Rectal smooth muscle tissue (tissue), 1 donor: ENCODE results near the gene STX10.

Experiments used
- H3K27ac ChIP-seq: one replicate; pipeline ENCODE4 v1.7.0; 2013; ENCODE audit warnings: low read depth, low read length, inconsistent platforms
- H3K27me3 ChIP-seq: one replicate; pipeline ENCODE4 v1.7.0; 2013; ENCODE audit warnings: low read length; ENCODE audit not compliant: control insufficient read depth, insufficient read depth
- H3K36me3 ChIP-seq: one replicate; pipeline ENCODE4 v1.7.0; 2013; ENCODE audit warnings: low read length; ENCODE audit not compliant: control insufficient read depth, insufficient read depth
- H3K4me1 ChIP-seq: one replicate; pipeline ENCODE4 v1.7.0; 2013; ENCODE audit warnings: low read length; ENCODE audit not compliant: control insufficient read depth, insufficient read depth
- H3K4me3 ChIP-seq: one replicate; pipeline ENCODE4 v1.7.0; 2013; ENCODE audit warnings: low read length
- H3K9ac ChIP-seq: one replicate; pipeline ENCODE4 v1.7.0; 2013; ENCODE audit warnings: low read length

Gene STX10

DNA sequence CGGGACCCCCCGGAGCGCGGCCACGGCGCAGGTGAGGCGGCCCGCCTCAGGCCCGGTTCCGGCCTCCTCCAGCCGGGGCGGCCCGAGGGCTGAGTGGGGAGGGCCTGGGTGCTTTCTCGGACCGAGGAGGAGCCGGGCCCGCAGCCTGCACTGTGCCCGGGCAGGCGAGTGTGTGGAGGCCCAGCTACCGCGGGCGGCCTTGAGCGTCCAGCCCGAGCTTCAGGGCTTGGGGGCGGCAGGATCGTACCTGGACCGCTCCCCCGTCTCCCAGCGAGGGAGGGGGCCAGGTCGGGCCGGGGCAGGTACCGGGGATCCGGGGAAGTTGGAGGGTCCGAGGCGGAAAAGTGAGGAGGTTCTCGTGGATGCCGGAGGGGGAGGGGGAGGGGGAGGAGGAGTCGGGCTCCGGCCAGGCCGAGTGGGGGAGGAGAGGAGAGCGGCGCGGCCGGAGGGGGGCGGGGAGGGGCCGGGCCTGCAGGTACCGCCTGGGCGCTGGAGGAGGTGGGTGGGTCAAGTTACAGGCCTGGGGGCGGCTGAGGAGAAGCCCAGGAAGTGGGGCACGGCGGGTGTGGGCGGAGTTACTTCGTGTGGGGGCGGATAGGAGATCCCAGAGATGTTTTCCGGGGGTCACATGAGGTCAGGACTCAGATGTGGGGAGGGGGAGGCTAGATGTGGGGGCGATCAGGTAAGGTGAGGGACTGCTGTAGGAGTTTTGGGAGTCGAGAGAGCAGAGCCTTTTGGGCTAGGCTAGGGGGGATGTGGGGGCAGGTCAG is 31.6 kb downstream of the STX10 start:
- H3K27me3 ChIP-seq, result no peaks in the 10 kb centered on the region
- peak overlapping the region; percentile 67 for H3K4me3 ChIP-seq
- no peak overlapping the region for H3K27ac ChIP-seq
- H3K9ac ChIP-seq, result peak overlapping the region; percentile 27
- H3K4me1 ChIP-seq, result peaks cover 13% of the 10 kb centered on the region
- no peaks in the 10 kb centered on the region for H3K36me3 ChIP-seq

DNA sequence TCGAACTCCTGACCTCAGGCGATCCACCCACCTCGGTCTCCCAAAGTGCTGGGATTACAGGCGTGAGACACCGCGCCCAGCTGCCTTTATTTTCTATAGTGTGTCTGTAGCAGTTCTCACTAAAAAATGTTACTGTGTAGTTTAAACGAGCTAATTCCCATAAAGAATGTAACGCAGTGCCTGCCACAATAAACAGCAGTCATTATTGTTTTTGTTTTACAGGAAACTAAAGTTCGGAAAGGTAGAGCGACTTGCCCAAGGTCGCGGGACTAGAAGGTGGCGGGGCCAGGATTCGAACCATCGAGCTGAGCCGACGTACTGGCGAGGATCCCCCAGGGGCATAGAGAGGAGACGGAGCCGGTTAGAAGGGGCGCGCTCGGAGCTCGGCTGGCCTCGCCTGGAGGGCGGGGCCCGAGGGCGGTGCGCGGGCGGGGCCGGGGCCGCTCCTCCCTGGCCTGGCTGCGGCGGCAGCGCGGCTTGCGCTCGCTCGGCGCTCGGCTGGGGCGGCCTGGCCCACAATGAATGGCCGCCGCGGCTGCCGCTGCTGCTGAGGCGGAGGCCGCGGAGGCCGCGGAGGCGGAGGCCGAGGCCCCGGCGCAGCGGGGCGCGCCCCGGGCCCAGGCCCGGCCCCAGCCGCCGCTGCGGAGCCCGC is 32.3 kb downstream of the STX10 start, which contains the start of gene NACC1:
TSS of gene NACC1 (plus strand) at position 493 of the 652 bp plus-strand sequence. CDS start 16,944 bp downstream, outside the sequence.
- H3K36me3 ChIP-seq, result no peaks in the 10 kb centered on the region
- peak within 1 kb of the TSS; percentile 39 for H3K9ac ChIP-seq
- no peaks in the 10 kb centered on the region for H3K27me3 ChIP-seq
- peak within 1 kb of the TSS; percentile 68 for H3K27ac ChIP-seq
- H3K4me1 ChIP-seq, result peaks cover 13% of the 10 kb centered on the region
- H3K4me3 ChIP-seq, result peak within 1 kb of the TSS; percentile 95

DNA sequence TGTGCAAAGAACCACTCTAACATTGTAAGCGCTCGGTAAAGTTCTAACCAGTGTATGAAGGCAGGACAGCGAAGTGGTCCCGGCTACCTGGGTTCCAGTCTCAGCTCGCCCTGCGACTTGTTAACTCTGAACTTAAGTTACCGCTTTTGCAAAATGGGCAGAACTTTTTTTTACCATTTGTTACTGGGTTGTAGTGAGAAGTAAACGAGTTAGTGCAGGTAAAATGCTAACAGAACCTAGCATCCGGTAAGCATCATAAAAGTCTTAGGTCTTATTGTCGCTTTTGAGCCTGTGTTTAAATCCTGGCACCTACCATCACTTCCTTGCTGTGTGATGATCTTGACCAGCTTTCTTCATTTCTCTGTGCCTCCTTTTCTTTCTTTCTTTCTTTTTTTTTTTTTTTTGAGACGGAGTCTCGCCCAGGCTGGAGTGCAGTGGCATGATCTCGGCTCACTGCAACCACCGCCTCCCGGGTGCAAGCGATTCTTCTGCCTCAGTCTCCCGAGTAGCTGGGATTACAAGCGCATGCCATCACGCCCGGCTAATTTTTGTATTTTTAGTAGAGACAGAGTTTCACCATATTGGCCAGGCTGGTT is 32.9 kb downstream of the STX10 start:
- Histone ChIP-seq H3K27ac (peak overlapping the region; percentile 68), H3K4me3 (peak overlapping the region; percentile 95), H3K9ac (no peak overlapping the region), H3K36me3 (no peaks in the 10 kb centered on the region), H3K27me3 (no peaks in the 10 kb centered on the region), H3K4me1 (peaks cover 13% of the 10 kb centered on the region)

DNA sequence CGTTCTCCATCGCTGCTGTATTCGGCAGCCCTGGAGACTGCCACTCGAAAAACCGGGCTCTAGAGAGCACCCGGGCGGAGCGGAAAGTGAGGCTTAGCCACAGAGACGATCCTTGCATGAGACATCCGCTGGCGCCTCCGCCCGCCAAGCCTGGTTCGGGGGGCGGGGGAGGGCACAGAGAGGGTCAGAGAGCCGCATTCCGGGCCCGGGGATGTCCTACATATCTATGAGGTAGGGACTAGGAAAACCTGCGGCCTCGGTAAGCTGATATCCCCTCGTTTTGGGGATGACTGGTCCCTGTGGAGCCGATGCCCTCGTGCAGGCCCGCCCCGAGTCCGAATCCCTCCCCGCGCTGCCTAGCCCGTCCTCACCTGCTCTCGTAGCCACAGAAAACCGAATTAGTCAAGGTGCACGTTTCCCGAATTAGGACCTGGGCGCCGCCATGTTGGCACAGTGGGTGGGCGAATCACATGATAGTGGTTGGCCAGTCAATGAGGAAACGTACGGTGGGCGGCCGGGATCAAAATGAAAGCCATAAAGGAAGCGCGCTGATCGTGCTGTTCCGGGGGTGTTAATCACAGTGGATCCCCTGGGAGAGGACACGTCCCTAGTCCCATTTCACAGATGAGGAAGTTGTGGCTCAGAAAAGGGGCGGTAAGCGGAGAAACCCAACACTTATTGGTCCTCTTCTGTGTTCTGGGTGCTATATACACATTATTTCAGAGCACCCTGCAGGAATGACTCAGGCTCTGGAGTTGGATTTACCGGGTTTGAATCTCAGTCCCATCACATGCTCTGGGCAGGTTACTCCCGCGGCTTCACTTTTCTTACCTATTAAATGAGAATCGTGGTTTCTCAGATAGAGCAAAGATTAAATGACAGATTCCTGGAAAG is 33.6 kb downstream of the STX10 start, which contains the start of gene TRMT1:
TSS of gene TRMT1 (minus strand) at position 459 of the 894 bp plus-strand sequence. CDS start at position 118, 341 bp downstream.
- Histone ChIP-seq H3K4me1 (peaks cover 13% of the 10 kb centered on the region), H3K27ac (peak within 1 kb of the TSS; percentile 65), H3K4me3 (peak within 1 kb of the TSS; percentile 95), H3K27me3 (no peaks in the 10 kb centered on the region), H3K9ac (peak within 1 kb of the TSS; percentile 49), H3K36me3 (no peaks in the 10 kb centered on the region)

DNA sequence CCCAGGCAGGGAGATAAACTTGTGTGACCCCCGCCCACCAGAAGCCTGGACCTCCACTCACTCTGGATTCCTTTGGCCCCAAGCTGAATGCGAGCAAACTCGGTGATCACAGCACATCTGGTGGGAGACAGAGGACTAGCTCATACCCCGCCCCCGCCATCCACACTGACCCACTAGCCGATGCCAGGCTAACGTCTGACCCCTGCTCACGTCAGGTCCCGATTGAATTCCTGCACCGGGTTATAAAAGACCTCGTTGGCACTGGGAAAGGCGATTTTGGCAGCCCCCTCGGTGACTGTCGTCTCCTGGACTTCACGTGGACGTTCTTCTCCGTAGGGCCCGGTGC is 34.3 kb downstream of the STX10 start:
- H3K4me3 ChIP-seq, result peak overlapping the region; percentile 95
- peak overlapping the region; percentile 49 for H3K9ac ChIP-seq
- H3K4me1 ChIP-seq, result peaks cover 13% of the 10 kb centered on the region
- H3K27me3 ChIP-seq, result no peaks in the 10 kb centered on the region
- no peaks in the 10 kb centered on the region for H3K36me3 ChIP-seq
- no peak overlapping the region for H3K27ac ChIP-seq

DNA sequence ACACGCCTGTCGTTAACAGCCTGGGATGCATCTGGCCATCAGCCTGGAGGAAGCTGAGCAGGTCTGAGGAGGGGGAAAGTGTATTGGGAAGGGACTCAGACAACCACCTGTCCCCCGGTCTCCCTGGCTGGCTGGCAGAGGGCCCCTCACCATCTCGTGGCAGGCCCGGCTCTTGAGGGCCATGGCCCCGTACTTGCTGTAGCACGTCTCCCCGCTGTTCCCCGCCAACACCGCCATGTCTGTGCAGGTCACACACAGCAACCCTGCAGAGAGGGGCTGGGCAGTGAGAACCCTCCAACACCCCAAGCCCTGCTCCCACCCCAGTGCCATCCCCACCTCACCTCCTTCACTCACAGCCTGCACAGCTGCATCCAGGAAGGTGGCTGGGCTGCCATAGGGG is 37.6 kb downstream of the STX10 start:
- H3K9ac ChIP-seq, result no peak overlapping the region
- H3K27ac ChIP-seq, result no peak overlapping the region
- no peak overlapping the region for H3K4me3 ChIP-seq
- H3K36me3 ChIP-seq, result peaks cover 13% of the 10 kb centered on the region
- peaks cover 5% of the 10 kb centered on the region for H3K4me1 ChIP-seq
- no peaks in the 10 kb centered on the region for H3K27me3 ChIP-seq

DNA sequence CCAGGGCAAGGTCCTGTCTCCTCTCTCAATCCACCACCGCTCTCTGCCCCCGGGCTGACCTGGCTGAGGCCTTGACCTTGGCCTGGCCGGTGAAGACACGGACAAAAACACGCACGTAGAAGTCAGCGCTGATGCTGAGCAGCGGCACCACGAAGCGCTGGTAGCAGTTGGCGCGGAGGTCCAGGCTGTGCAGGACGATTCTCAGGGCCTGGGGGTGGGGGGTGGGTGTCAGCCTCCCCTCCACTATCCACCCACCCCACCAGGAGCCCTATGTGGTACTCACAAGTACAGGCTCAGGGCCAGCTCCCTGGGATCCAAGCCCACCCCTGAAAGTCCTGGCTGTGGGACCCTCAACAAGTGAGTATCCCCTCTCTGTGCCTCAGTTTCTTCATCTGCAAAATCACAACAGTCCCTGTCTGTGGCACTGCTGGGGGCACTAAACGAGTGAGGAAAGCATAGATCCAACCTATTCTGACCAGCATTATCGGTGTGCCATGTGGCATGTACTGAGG is 40.0 kb downstream of the STX10 start:
- Histone ChIP-seq H3K4me1 (no peaks in the 10 kb centered on the region), H3K27me3 (no peaks in the 10 kb centered on the region), H3K9ac (no peak overlapping the region), H3K27ac (no peak overlapping the region), H3K36me3 (peaks cover 15% of the 10 kb centered on the region), H3K4me3 (no peak overlapping the region)

DNA sequence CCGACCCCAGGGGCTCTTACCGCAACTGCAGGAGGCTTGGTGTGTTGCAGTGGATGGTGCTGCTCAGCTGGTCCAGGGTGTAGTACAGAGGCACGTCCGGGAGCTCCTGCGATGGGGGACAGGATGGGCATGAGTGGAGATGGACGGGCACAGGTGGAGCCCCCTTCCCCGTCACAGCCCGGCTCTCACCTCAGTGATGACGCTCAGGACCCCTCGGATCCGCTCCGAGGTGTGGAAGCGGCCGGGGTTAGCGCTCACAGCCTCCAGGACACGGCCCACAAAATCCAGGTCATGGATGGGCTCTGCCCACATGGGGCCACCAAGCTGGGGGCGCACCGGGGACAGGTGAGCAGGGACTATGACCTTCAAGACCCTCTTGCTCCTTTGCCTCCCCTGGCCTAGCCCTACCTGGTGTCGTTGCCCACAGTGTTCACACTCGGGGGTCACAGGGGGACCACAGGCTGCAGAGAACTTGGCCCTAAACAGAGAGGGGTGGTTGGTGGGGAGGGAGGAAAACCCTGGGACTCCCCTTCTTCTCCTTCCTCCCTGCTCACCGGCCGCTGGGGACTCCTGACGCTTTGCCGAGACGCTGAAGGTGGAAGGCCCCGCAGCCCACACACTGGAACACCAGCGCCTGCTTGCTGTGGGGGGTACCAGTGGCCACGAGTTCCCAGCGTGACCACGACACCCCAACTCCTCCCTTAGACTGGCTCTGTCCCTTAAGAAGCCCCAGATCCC is 40.6 kb downstream of the STX10 start:
- H3K4me3 ChIP-seq, result no peak overlapping the region
- H3K27me3 ChIP-seq, result no peaks in the 10 kb centered on the region
- no peak overlapping the region for H3K27ac ChIP-seq
- no peaks in the 10 kb centered on the region for H3K4me1 ChIP-seq
- H3K9ac ChIP-seq, result no peak overlapping the region
- peaks cover 15% of the 10 kb centered on the region for H3K36me3 ChIP-seq

DNA sequence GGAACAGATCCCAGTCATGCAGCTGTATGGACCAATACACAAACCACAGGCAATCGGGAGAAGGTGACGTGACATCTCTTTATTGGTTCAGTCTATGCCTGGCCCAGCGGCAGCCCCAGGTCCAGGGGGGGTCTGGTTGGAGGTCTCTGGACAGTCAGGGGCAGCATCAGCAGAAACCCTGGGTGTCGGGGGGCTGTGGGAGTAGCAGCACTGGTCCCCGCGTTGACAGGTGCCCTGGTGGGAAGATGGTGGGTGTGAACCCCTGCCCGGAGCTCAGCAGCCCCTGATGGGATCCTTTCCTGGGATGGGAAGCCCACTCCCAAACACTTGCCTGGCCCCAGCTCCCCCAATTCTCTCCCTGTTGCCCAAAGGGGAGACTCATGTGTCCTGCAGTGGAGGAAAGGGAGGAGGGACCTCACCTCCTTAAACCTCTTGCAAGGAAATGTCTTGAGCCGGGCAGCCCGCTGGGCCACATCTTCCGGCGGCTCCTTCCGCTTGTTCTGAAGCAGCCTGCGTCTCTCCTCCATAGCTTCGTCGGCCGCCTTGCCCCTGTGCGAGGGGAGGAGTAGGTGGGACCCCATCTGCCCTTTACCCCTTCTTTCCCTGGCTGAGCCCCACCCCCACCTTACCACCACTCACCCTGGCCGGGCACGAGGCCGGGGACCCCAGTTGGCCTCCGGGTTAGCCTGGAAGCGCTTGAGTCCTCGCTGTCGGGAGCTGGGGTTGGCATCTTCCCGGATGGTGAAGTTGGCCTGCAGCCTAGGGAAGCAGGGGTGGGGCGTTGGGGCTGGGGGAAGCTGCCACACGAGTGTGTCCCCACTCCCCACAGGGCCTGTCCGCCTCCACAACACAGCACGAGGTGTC is 45.1 kb downstream of the STX10 start:
- Histone ChIP-seq H3K27ac (no peak overlapping the region), H3K9ac (peak overlapping the region; percentile 21), H3K4me1 (peaks cover 10% of the 10 kb centered on the region), H3K36me3 (peaks cover 12% of the 10 kb centered on the region), H3K4me3 (peak overlapping the region; percentile 54), H3K27me3 (no peaks in the 10 kb centered on the region)

DNA sequence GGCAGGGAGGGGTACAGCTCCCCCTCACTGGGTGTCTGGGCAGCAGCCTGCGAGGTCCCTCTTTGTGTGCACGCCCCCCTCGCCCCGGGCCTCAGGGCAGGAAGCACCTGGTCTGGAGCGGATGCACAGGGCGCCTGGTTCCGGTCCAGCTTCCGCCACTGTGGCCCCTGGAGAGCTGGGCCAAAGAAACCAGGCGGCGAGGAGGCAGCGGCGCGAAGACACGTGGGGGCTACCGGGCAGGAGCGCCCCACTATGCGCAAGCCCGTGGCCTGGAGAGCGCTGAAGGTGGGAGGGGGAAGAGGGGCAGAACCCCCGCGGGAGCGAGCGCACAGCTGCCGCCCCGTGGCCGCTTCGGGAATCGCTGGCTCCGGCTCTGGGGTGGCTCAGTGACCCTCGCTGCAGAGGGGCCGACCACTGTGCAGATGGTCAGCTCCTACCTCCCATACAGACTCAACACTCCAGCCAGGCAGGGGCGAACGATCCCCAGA is 45.8 kb downstream of the STX10 start:
- Histone ChIP-seq H3K9ac (peak overlapping the region; percentile 21), H3K36me3 (peaks cover 8% of the 10 kb centered on the region), H3K4me1 (peaks cover 10% of the 10 kb centered on the region), H3K27me3 (no peaks in the 10 kb centered on the region), H3K4me3 (peak overlapping the region; percentile 54), H3K27ac (no peak overlapping the region)
